ENCODE results near the gene SPG11. TPM values are rescaled to one million over a fixed set of nuclear protein-coding genes. Genes with fewer than 3 reads are reported as not detected.

Gene SPG11
- total RNA-seq, 2 donors from 2014 or later = 60.2 to 61.6 TPM

- no peak for DNase-seq
- Mint-ChIP-seq H3K4me3 (no peak overlapping the region), H3K27ac (peak overlapping the region; percentile 75), H3K9me3 (no peaks in the 10 kb centered on the region), H3K4me1 (peaks cover 17% of the 10 kb centered on the region), H3K36me3 (ENCODE audit: low read depth) (peaks cover 56% of the 10 kb centered on the region), H3K27me3 (ENCODE audit: insufficient read depth) (no peaks in the 10 kb centered on the region)
- no peaks in the 10 kb centered on the region for H3K9me3 ChIP-seq (ENCODE audit: control insufficient read depth, low read length)
- H3K4me1 ChIP-seq (ENCODE audit: control insufficient read depth, insufficient read depth, low read length) = peaks cover 8% of the 10 kb centered on the region
- no peak overlapping the region for H3K4me3 ChIP-seq (ENCODE audit: low read length)
- WGBS, 2 experiments (ENCODE audit: insufficient coverage in 1 of 2, insufficient read length in 1 of 2) = 91% methylated on average over 1 of the region's 1 CpG; no CpG with 5 or more reads in 1 of the 2 experiments
- H3K9ac ChIP-seq (ENCODE audit: extremely low read depth, low read length, poor library complexity, severe bottlenecking) = no peak overlapping the region
- TF ChIP-seq CTCF (conservative IDR thresholded peaks at IDR 0.05) = no peak
- no peak overlapping the region for H3K27ac ChIP-seq (ENCODE audit: low read depth, low read length)
- H3K27me3 ChIP-seq (ENCODE audit: control insufficient read depth, insufficient read depth, low read length, poor library complexity, severe bottlenecking) = no peaks in the 10 kb centered on the region
- peaks cover 44% of the 10 kb centered on the region for H3K36me3 ChIP-seq (ENCODE audit: control insufficient read depth, insufficient read depth, low read length)
These were observed 65.4 kb downstream of the SPG11 start for GRCh38 chr15:44598066-44598465.

GRCh38 chr15:44596511-44597010 is 66.9 kb downstream of the SPG11 start:
- TF ChIP-seq CTCF (conservative IDR thresholded peaks at IDR 0.05) = no peak
- Mint-ChIP-seq H3K4me3 (no peak overlapping the region), H3K36me3 (ENCODE audit: low read depth) (peaks cover 48% of the 10 kb centered on the region), H3K9me3 (no peaks in the 10 kb centered on the region), H3K4me1 (peaks cover 17% of the 10 kb centered on the region), H3K27ac (no peak overlapping the region), H3K27me3 (ENCODE audit: insufficient read depth) (no peaks in the 10 kb centered on the region)
- no peak overlapping the region for H3K4me3 ChIP-seq (ENCODE audit: low read length)
- H3K9me3 ChIP-seq (ENCODE audit: control insufficient read depth, low read length) = no peaks in the 10 kb centered on the region
- no peak for DNase-seq
- peaks cover 8% of the 10 kb centered on the region for H3K4me1 ChIP-seq (ENCODE audit: control insufficient read depth, insufficient read depth, low read length)
- peaks cover 51% of the 10 kb centered on the region for H3K36me3 ChIP-seq (ENCODE audit: control insufficient read depth, insufficient read depth, low read length)
- no peaks in the 10 kb centered on the region for H3K27me3 ChIP-seq (ENCODE audit: control insufficient read depth, insufficient read depth, low read length, poor library complexity, severe bottlenecking)
- H3K27ac ChIP-seq (ENCODE audit: low read depth, low read length) = no peak overlapping the region
- WGBS, 2 experiments (ENCODE audit: insufficient coverage in 1 of 2, insufficient read length in 1 of 2) = 100% methylated on average over 1 of the region's 1 CpG; no CpG with 5 or more reads in 1 of the 2 experiments
- no peak overlapping the region for H3K9ac ChIP-seq (ENCODE audit: extremely low read depth, low read length, poor library complexity, severe bottlenecking)

- Histone ChIP-seq H3K27me3 (ENCODE audit: control insufficient read depth, insufficient read depth, low read length, poor library complexity, severe bottlenecking) (no peaks in the 10 kb centered on the region), H3K36me3 (ENCODE audit: control insufficient read depth, insufficient read depth, low read length) (peaks cover 58% of the 10 kb centered on the region), H3K4me3 (ENCODE audit: low read length) (no peak overlapping the region), H3K4me1 (ENCODE audit: control insufficient read depth, insufficient read depth, low read length) (peaks cover 8% of the 10 kb centered on the region), H3K9me3 (ENCODE audit: control insufficient read depth, low read length) (peaks cover 2% of the 10 kb centered on the region), H3K27ac (ENCODE audit: low read depth, low read length) (no peak overlapping the region), H3K9ac (ENCODE audit: extremely low read depth, low read length, poor library complexity, severe bottlenecking) (no peak overlapping the region)
- peaks cover 17% of the 10 kb centered on the region for H3K4me1 Mint-ChIP-seq
- no peak for DNase-seq
- WGBS, 2 experiments (ENCODE audit: insufficient coverage in 1 of 2, insufficient read length in 1 of 2) = 95 to 96% methylated on average over 3 of the region's 3 CpGs
- peaks cover 2% of the 10 kb centered on the region for H3K9me3 Mint-ChIP-seq
- TF ChIP-seq CTCF (conservative IDR thresholded peaks at IDR 0.05) = no peak
- no peak overlapping the region for H3K4me3 Mint-ChIP-seq
- H3K27ac Mint-ChIP-seq = peak overlapping the region; percentile 25
- peaks cover 51% of the 10 kb centered on the region for H3K36me3 Mint-ChIP-seq (ENCODE audit: low read depth)
- no peaks in the 10 kb centered on the region for H3K27me3 Mint-ChIP-seq (ENCODE audit: insufficient read depth)
These were observed 67.6 kb downstream of the SPG11 start for GRCh38 chr15:44595656-44596510.
